GM12873 (cell line): ENCODE measurements around the gene ATG14.

Experiments used
- TF ChIP-seq, protein P1 (sequence below): IDR thresholded peaks from 2 replicates; pipeline ENCODE4 v1.5.1; 2012; ENCODE audit warnings: low read depth, mild to moderate bottlenecking, moderate library complexity, low read length, control low read depth; ENCODE audit not compliant: insufficient read depth; ENCODE audit errors: missing control alignments

ATG14 gene

DNA sequence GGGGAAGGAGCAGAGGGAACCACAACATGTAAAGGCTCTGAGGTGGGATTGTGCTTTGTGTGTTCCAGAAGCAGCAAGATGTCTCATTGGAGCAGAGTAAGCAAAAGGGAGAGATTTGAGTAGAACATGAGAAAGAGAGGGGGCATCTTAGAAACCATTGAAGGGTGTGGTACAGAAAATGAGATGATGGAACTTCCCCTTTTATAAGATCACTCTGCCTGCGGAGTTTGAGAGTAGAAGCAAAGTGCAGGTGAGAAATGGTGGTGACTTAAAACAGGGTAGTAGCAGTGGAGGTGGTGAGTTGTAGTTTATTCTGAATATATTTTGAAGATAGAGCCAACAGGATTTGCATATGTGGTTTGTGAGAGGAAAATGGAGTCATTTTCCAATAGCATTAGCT is 84.5 kb downstream of the ATG14 start:
- TF ChIP-seq, protein P1, sequence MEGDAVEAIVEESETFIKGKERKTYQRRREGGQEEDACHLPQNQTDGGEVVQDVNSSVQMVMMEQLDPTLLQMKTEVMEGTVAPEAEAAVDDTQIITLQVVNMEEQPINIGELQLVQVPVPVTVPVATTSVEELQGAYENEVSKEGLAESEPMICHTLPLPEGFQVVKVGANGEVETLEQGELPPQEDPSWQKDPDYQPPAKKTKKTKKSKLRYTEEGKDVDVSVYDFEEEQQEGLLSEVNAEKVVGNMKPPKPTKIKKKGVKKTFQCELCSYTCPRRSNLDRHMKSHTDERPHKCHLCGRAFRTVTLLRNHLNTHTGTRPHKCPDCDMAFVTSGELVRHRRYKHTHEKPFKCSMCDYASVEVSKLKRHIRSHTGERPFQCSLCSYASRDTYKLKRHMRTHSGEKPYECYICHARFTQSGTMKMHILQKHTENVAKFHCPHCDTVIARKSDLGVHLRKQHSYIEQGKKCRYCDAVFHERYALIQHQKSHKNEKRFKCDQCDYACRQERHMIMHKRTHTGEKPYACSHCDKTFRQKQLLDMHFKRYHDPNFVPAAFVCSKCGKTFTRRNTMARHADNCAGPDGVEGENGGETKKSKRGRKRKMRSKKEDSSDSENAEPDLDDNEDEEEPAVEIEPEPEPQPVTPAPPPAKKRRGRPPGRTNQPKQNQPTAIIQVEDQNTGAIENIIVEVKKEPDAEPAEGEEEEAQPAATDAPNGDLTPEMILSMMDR = no peak

DNA sequence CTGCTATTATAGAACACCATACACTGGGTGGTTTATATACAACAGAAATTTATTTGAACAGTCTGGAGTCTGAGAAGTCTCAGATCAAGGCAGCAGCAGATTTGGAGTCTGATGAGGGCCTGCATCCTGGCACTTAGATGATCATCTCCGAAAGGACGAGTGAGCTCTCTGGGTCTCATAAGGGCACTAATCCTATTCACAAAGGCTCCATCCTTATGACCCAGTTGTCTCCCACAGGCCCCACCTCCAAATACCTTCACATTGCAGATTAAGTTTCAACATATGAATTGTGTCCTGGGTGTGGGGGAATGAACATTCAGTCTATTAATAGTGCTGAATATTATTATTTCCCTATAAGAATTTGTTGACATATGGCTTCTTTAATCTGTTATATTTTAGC is 86.8 kb downstream of the ATG14 start:
- TF ChIP-seq, protein P1 = no peak

DNA sequence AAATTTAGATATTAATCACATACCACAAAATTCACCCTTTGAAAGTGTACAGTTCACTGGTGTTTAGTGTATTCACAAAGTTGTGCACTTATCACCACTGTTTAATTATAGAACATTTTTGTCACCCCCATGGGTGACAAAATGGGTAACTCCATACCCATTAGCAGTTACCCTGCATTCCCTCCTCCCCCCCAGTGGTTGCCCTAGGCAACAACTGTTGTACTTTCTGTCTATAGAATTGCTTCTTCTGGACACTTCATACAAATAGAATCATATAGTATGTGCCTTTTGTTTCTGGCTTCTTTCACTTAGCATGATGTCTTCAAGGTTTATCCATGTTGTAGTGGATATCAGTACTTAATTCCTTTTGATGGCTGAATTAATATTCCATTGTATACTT is 87.7 kb downstream of the ATG14 start:
- TF ChIP-seq, protein P1 = no peak

DNA sequence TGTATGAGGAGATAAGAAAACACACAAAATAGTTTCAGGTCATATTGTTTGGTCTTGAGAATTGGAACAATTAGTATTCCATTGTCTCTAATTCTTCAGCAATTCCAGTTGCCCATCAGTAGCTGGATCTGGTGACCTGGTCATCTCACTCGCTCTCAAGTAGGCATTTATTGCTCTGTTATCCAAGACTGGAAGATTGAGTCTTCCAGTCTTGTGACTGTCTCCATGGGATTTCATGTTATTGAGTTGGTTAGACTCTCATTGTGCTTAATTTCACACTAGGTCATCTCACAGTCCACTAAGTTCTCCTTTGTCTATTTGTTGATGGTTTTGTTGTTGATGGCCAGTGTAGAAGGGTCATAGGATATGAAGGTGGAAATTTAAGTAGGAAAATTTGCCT is 92.9 kb downstream of the ATG14 start:
- TF ChIP-seq, protein P1 = no peak

DNA sequence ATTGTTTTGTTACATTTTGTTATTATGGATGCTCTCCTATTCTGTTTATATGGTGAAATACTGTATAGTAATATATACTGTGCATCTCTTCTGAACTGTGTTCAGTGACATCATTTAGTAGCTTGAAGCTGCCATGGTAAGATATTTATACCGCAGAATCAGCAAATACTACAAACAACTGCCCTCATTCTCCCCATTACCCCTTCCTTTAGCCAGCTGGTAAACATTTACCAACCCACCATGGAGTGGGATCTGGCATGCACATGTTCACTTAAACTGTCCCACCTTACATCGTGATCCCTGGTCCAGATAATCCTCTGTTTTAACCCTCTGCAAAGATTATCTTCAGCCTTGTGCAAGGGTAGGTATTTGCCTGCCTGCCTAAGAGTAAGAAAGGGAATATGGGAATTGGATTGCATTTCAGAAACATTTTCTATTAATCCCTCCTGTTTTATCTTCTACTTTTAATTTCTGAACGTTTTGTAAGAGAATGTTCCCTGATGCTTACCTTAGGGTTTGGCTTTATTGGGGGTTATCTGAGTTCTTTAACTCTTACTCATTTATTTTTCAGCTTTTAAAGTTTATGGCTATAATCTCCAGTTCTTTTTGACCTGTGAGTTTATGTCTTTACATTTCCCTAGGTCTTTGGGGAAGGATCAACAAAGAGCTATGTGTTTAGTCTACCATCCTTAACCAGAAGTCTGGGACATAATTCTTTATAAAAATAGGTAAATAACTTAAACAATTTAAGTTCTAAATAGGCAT is 93.9 kb downstream of the ATG14 start:
- TF ChIP-seq, protein P1 = no peak

DNA sequence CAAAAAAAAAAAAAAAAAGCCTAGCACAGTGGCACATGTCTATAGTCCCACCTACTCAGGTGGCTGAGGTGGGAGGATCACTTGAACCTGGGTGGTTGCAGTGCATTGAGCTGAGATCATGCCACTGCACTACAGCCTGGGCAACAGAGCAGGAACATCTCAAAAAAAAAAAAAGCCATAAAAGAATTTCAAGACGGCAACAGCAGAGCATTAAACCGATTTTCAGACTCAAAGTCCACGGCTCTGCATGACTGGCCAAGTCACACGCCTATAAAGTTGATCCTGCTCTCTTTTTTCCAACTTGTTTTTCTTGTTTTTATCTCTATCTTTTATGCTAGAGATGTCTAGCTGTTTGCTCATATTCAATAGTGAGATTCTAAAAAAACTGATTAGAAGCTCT is 95.1 kb downstream of the ATG14 start:
- TF ChIP-seq, protein P1 = no peak
